ENCODE measurements around the gene ENTPD8.
"Not testable (repeated sequence)": the region's sequence is repeated elsewhere in the genome, so short reads cannot be mapped to it uniquely, and the experiment has no call there.

The ENTPD8 gene

GRCh38 chr9:137411645-137412380, 29.3 kb downstream of the ENTPD8 start:
- no peak for DNase-seq (ENCODE audit: low spot score)

GRCh38 chr9:137411260-137411644, 29.9 kb downstream of the ENTPD8 start:
- no peak for DNase-seq (ENCODE audit: low spot score)

GRCh38 chr9:137410891-137411249, 30.3 kb downstream of the ENTPD8 start:
- no peak for DNase-seq (ENCODE audit: low spot score)

GRCh38 chr9:137410236-137410890, 30.8 kb downstream of the ENTPD8 start:
- DNase-seq (ENCODE audit: low spot score): not testable (repeated sequence)

- no peak for DNase-seq (ENCODE audit: low spot score)
Measured at GRCh38 chr9:137409515-137409914, 31.6 kb downstream of the ENTPD8 start.

GRCh38 chr9:137408651-137409405, 32.3 kb downstream of the ENTPD8 start:
- DNase-seq (ENCODE audit: low spot score): no peak

- DNase-seq (ENCODE audit: low spot score): no peak
Measured at GRCh38 chr9:137407590-137408300, 33.4 kb downstream of the ENTPD8 start.

- peak; percentile 68 for DNase-seq (ENCODE audit: low spot score)
Measured at GRCh38 chr9:137406876-137407589, 34.1 kb downstream of the ENTPD8 start.

- no peak for DNase-seq (ENCODE audit: low spot score)
Measured at GRCh38 chr9:137406085-137406760, 34.9 kb downstream of the ENTPD8 start.

- no peak for DNase-seq (ENCODE audit: low spot score)
Measured at GRCh38 chr9:137405677-137406081, 35.5 kb downstream of the ENTPD8 start.

GRCh38 chr9:137404961-137405567, 36.1 kb downstream of the ENTPD8 start:
- DNase-seq (ENCODE audit: low spot score): no peak

GRCh38 chr9:137403269-137403668, 37.9 kb downstream of the ENTPD8 start:
- DNase-seq (ENCODE audit: low spot score): no peak

GRCh38 chr9:137402746-137403145, 38.4 kb downstream of the ENTPD8 start:
- DNase-seq (ENCODE audit: low spot score): no peak

GRCh38 chr9:137398561-137399468, 42.3 kb downstream of the ENTPD8 start:
- DNase-seq (ENCODE audit: low spot score): no peak

- no peak for DNase-seq (ENCODE audit: low spot score)
Measured at GRCh38 chr9:137397675-137398423, 43.3 kb downstream of the ENTPD8 start.

- DNase-seq (ENCODE audit: low spot score): no peak
Measured at GRCh38 chr9:137396634-137397367, 44.4 kb downstream of the ENTPD8 start.

- DNase-seq (ENCODE audit: low spot score): no peak
Measured at GRCh38 chr9:137396227-137396626, 44.9 kb downstream of the ENTPD8 start.

GRCh38 chr9:137395666-137396010, 45.5 kb downstream of the ENTPD8 start:
- DNase-seq (ENCODE audit: low spot score): no peak
